ENCODE results near the gene DCAF10. TPM values are rescaled to one million over a fixed set of nuclear protein-coding genes. Genes with fewer than 3 reads are reported as not detected.

DCAF10 gene
- total and polyA plus RNA-seq, 2 of the 13 experiments (the other 11 are each of a cell fraction or from before 2014, with no cell fraction given): 9.2 to 20.3 TPM

- TF ChIP-seq TARDBP (CRISPR knock-in tag; IDR thresholded peaks at IDR 0.05): peak; percentile 74
- peak; percentile 57; the same call in 1 of the 2 replicates for TF ChIP-seq REPIN1 (CRISPR knock-in tag; IDR thresholded peaks at IDR 0.05; ENCODE audit: borderline replicate concordance, low read depth)
- peak; percentile 99 for TF ChIP-seq STAG1 (CRISPR knock-in tag; IDR thresholded peaks at IDR 0.05)
- TF ChIP-seq RBM22 (optimal IDR thresholded peaks at IDR 0.05; ENCODE audit: low read length): peak; percentile 99
- TF ChIP-seq MXI1 (IDR thresholded peaks at IDR 0.05; ENCODE audit: borderline replicate concordance, low read depth, low read length): peak; percentile 30; the same call in 1 of the 3 replicates
- 0 out of 2 replicates have a peak, but pooled peaks have one; percentile 13 for TF ChIP-seq ELF1 (CRISPR knock-in tag; IDR thresholded peaks at IDR 0.05)
- 0 out of 2 replicates have a peak, but pooled peaks have one; percentile 37 for TF ChIP-seq SAP130 (CRISPR knock-in tag; IDR thresholded peaks at IDR 0.05; ENCODE audit: low read depth)
- 0 out of 2 replicates have a peak, but pooled peaks have one; percentile 28 for TF ChIP-seq ZNF205 (CRISPR knock-in tag; IDR thresholded peaks at IDR 0.05)
- TF ChIP-seq IRF9 (CRISPR knock-in tag; IDR thresholded peaks at IDR 0.05; ENCODE audit: borderline replicate concordance): 0 out of 2 replicates have a peak, but pooled peaks have one; percentile 51
- peak; percentile 79 for TF ChIP-seq AGO2 (optimal IDR thresholded peaks at IDR 0.05; ENCODE audit: low read depth, low read length)
- TF ChIP-seq ZNF720 (CRISPR knock-in tag; IDR thresholded peaks at IDR 0.05): no peak
- 0 out of 2 replicates have a peak, but pooled peaks have one; percentile 62 for TF ChIP-seq ZNF33B (CRISPR knock-in tag; IDR thresholded peaks at IDR 0.05)
- no peak for TF ChIP-seq ZFY (CRISPR knock-in tag; IDR thresholded peaks at IDR 0.05)
- TF ChIP-seq XRCC5 (optimal IDR thresholded peaks at IDR 0.05; ENCODE audit: low read length): peak; percentile 49
- TF ChIP-seq CEBPG (CRISPR knock-in tag; IDR thresholded peaks at IDR 0.05): 0 out of 2 replicates have a peak, but pooled peaks have one; percentile 18
- no peak for TF ChIP-seq ZBTB21 (CRISPR knock-in tag; IDR thresholded peaks at IDR 0.05)
- no peak for TF ChIP-seq SOX13 (IDR thresholded peaks at IDR 0.05)
- peak in 1 of 2 experiments; percentile 36; a peak in 2 of 4 replicates for TF ChIP-seq SOX13 (CRISPR knock-in tag; conservative IDR thresholded peaks at IDR 0.05 in 1 of 2, IDR thresholded peaks at IDR 0.05 in 1 of 2)
- TF ChIP-seq MIER3 (CRISPR knock-in tag; IDR thresholded peaks at IDR 0.05; ENCODE audit: borderline replicate concordance): peak; percentile 35; the same call in 1 of the 2 replicates
- peak; percentile 91 for TF ChIP-seq RAD21 (CRISPR knock-in tag; IDR thresholded peaks at IDR 0.05)
- 0 out of 2 replicates have a peak, but pooled peaks have one; percentile 22 for TF ChIP-seq SALL1 (CRISPR knock-in tag; IDR thresholded peaks at IDR 0.05)
- TF ChIP-seq MED1 (CRISPR knock-in tag; IDR thresholded peaks at IDR 0.05): 0 out of 2 replicates have a peak, but pooled peaks have one; percentile 18
- peak; percentile 33; the same call in 1 of the 2 replicates for TF ChIP-seq ZNF792 (CRISPR knock-in tag; IDR thresholded peaks at IDR 0.05)
- peak; percentile 29; the same call in 1 of the 2 replicates for TF ChIP-seq ZFP91 (CRISPR knock-in tag; IDR thresholded peaks at IDR 0.05; ENCODE audit: borderline replicate concordance)
- TF ChIP-seq, protein P1, sequence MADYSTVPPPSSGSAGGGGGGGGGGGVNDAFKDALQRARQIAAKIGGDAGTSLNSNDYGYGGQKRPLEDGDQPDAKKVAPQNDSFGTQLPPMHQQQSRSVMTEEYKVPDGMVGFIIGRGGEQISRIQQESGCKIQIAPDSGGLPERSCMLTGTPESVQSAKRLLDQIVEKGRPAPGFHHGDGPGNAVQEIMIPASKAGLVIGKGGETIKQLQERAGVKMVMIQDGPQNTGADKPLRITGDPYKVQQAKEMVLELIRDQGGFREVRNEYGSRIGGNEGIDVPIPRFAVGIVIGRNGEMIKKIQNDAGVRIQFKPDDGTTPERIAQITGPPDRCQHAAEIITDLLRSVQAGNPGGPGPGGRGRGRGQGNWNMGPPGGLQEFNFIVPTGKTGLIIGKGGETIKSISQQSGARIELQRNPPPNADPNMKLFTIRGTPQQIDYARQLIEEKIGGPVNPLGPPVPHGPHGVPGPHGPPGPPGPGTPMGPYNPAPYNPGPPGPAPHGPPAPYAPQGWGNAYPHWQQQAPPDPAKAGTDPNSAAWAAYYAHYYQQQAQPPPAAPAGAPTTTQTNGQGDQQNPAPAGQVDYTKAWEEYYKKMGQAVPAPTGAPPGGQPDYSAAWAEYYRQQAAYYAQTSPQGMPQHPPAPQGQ (CRISPR knock-in tag; IDR thresholded peaks at IDR 0.05; ENCODE audit: borderline replicate concordance): no peak
- 0 out of 4 replicates have a peak, but pooled peaks of 1 of the 2 experiments have one; percentile 19 for TF ChIP-seq POLR2A (IDR thresholded peaks at IDR 0.05; ENCODE audit: insufficient read depth in 1 of 2, low read depth in 2 of 2, low read length in 2 of 2)
- TF ChIP-seq NONO (IDR thresholded peaks at IDR 0.05): no peak
- 0 out of 2 replicates have a peak, but pooled peaks have one; percentile 16 for TF ChIP-seq NONO (CRISPR knock-in tag; conservative IDR thresholded peaks at IDR 0.05)
- no peak for TF ChIP-seq MAFF (IDR thresholded peaks at IDR 0.05; ENCODE audit: low read depth, low read length)
These were observed 113.0 kb downstream of the DCAF10 start (continued) for GRCh38 chr9:37913480-37914153.

All from HepG2 (cell line).